ENCODE results near the gene COG2. TPM values are rescaled to one million over a fixed set of nuclear protein-coding genes. Genes with fewer than 3 reads are reported as not detected.

COG2 gene
- total and polyA plus RNA-seq, 2 of the 13 experiments (the other 11 are each of a cell fraction or from before 2014, with no cell fraction given) = 16.8 to 36.3 TPM

GRCh38 chr1:230713915-230714764 is 71.9 kb downstream of the COG2 start, which contains the start of gene AGT (continued):
- TF ChIP-seq ZNF607 (CRISPR knock-in tag; IDR thresholded peaks at IDR 0.05; ENCODE audit: borderline replicate concordance) (no peak), TIGD3 (CRISPR knock-in tag; IDR thresholded peaks at IDR 0.05; ENCODE audit: borderline replicate concordance) (peak; percentile 26; the same call in 1 of the 2 replicates), ZNF850 (CRISPR knock-in tag; conservative IDR thresholded peaks at IDR 0.05) (0 out of 2 replicates have a peak, but pooled peaks have one; percentile 55), ZNF660 (CRISPR knock-in tag; IDR thresholded peaks at IDR 0.05; ENCODE audit: borderline replicate concordance, low read depth) (no peak), THAP8 (CRISPR knock-in tag; IDR thresholded peaks at IDR 0.05; ENCODE audit: borderline replicate concordance) (no peak; the same call in 1 of the 2 replicates), ZNF747 (CRISPR knock-in tag; IDR thresholded peaks at IDR 0.05; ENCODE audit: borderline replicate concordance) (0 out of 2 replicates have a peak, but pooled peaks have one; percentile 81), ZNF788 (CRISPR knock-in tag; IDR thresholded peaks at IDR 0.05; ENCODE audit: borderline replicate concordance) (peak; percentile 70; the same call in 1 of the 2 replicates), GABPA (IDR thresholded peaks at IDR 0.05; ENCODE audit: low read depth, low read length) (no peak), GABPA (CRISPR knock-in tag; IDR thresholded peaks at IDR 0.05; ENCODE audit: low read depth) (peak; percentile 79), RNF219 (CRISPR knock-in tag; IDR thresholded peaks at IDR 0.05) (peak; percentile 95; the same call in 1 of the 2 replicates), NFRKB (IDR thresholded peaks at IDR 0.05) (no peak), GATA4 (IDR thresholded peaks at IDR 0.05; ENCODE audit: borderline replicate concordance, low read depth) (peak; percentile 82), ZNF883 (CRISPR knock-in tag; IDR thresholded peaks at IDR 0.05; ENCODE audit: not compliant biosample characterization) (no peak), ZNF367 (CRISPR knock-in tag; IDR thresholded peaks at IDR 0.05; ENCODE audit: borderline replicate concordance) (no peak), ZHX2 (IDR thresholded peaks at IDR 0.05; ENCODE audit: low read depth) (no peak; the same call in 1 of the 2 replicates), ZHX2 (CRISPR knock-in tag; IDR thresholded peaks at IDR 0.05; ENCODE audit: borderline replicate concordance) (no peak)
